ENCODE measurements around the gene CPNE1.
A peak's percentile ranks its signal among the peaks of the same experiment; 100 is the strongest.

Gene CPNE1

DNA sequence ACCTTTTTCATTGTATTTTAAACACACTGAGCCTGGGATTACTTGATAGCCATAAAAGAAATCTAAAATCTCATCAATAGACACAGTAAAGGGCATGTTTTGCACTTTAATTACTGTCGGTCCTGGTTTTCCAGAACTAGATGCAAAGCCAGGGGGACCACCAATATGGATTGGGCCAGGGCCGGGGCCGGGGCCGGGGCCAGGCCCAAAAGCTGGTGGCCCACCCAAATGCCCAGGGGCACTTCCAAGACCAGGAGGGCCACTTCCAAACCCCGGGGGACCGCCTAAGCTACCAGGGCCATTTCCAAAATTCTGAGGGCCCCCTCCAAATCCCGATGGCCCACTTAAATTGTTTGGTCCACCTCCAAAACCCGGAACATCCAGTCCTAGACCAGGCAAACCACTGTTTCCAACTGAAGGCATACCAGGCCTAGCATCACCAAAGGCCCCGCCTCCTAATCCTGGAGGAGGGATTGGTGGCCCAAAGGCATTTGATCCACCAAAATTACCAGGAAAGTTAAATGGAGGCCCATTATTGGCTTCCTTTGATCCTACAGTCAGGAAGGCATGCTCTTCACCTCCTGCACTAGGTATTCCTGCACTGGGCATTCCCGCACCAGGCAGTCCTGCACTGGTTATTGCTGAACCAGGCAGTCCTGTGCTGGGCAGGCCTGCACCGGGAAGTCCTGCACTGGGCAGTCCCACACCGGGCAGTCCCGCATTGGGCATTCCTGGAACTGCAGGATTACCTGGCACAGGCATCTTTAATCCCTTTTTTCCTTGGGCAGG, 11.9 kb downstream of the CPNE1 start:
- no peak for DNase-seq

DNA sequence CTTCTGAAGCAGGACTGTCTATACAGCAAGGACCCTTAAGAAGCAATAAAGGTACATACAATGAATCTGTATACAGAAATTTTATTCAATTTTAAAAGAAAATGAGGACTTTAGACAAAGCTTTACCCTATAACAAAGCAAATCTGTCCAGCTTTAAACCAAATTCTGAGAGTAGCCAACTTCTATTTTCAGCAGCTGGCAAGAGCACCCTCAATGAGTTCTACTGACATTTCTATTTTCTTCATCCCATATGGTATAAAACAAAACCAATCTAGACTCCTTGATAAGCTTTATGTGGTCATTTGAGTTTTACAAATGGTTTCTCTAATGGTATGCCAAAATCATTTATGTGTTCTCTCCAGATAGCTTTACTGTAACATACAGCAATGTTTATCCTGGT, 12.7 kb downstream of the CPNE1 start:
- no peak for DNase-seq

DNA sequence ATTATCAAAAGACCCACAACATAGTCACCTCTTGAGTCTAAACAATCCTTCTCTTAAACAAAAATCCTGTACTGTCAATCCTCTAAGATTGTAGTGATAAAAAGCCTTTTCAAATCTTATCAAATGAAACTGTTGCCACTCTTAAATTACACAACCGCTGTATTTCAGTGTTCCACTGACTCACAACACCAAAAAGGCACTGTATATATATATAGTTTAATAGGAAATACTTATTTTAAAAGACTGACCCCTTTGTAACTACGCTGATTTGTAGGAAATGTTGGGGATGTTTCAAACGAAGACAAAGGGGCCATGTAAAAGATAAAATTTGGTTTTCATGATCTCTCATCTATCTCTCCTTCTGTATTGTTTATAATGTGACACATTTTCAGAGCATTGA, 14.1 kb downstream of the CPNE1 start:
- DNase-seq, result no peak

DNA sequence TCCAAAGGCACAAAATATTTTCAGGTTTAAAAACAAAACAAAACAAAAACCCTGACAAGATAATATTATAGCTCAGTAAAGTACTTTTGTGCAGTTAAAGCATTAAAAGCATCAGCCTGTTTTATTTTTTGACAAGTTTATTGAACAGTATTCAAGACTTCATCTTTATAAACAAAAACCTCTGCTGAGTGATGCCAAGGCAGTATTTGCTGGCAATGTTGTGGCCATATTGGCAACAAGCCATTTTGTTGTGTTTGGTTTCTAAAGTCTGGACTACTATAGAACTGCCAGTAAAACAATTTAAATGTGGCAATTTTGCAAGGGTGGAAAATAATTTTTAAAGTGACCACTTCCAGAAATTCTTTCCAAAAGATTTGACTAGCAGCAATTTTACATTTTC, 15.9 kb downstream of the CPNE1 start:
- DNase-seq, result no peak

DNA sequence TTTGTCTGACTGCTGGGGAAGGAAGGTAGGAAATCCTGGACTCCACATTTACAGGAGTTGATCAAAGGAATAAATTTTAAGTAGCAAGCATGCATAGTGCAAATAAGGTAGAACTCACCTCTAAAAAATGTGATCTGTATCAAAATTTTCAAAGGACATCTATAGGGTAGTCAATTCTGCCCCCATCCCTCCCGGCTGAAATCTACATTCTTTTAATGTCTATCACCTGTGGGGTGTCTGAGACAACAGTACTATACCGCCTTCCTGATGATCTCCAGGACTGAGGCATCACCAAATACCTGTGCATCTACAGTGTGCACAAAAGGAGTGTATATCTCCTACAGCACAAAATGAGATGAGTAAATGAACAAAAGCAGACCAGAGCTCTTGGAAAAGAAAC, 19.9 kb downstream of the CPNE1 start:
- no peak for DNase-seq

DNA sequence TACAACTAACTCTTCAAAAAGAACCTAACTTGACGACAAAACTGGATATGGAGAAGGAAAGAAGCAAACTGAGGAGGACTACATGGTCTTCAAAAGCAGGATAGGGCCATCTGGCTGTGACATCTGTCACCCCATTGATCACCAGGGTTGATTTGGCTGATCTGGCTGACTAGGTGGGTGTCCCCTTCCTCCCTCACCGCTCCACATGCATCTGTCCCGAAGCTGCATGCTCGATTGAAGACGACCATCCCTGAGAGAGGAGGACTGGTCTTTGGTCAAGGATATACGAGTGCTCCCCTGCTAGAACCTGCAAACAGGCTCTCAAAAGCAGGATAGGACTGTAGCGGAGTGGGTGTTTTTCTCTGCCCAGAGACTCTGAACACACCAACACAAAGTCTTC, 21.7 kb downstream of the CPNE1 start:
- no peak for DNase-seq

DNA sequence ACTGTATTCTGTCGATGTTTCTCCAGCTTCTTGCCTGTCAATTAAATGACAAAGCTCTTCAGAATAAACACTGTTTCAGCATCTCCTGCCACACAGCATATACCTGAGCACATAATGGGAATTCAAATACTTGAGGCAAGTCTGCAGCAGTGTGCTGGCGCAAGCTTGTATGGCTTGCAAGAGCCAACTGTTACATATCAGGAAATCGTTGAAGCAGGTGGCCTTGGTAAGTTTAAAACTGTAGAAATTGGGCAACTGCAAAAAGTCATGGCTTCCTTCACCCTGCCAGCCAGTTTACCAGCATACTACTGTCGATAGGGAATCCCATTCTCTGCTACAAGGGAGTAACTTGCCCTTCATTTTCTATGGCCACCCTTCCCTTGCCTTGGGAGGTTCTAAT, 23.0 kb downstream of the CPNE1 start:
- DNase-seq, result no peak

DNA sequence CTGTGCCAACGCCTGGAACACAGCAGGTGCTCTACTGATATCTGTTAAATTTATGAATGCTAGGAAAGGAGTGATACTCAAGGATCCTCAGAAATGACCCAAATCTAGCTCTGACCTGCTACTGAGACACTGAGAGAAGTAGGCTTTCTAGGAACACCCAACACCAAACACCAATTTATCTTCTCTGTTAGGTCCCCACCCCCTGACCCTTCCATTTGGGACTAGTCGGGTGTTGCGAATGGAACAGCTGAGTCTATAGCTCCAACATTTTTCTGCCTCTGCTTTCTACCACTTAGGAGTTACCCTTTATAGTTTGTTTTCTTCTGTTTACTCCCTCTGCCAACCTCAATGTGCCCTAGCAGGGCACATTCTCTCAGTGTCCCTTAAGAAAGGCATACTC, 24.0 kb downstream of the CPNE1 start:
- no peak for DNase-seq

DNA sequence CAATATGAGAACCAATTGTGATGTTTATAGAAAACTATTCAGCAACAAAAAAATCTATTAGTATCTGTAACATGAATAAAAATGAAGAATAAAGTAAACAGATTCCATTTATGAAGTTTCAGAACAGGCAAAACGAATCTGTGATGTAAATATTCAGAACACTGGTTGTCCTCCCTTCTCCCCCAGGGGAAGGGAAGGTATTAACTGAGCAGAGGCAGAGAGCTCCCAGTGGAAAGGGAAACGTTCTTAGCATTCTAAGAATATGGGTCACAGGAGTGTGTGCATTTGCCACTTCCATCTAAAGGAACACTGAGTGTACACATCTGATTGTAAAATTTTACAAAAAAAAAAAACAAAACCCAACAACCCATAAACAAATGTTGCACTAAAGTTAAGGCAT, 25.9 kb downstream of the CPNE1 start:
- DNase-seq, result no peak

DNA sequence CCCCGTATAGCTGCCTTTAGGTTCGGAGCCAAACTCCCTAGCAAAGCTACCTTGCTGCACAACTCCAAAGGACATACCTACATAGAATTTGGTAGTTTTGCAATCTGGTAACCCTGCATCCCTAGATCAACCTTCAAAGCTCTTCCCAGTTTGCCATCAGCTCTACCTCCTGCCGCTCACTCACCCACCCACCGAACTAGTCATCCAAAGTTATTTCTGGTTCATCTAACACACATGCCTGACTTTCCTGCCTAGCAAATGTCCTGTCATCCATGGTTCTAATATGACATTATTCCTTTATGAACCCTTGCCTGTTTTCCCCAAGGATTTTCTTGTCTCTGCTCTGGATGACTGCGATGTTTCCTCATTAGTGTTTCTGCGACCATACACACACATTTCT, 27.4 kb downstream of the CPNE1 start:
- DNase-seq, result no peak

DNA sequence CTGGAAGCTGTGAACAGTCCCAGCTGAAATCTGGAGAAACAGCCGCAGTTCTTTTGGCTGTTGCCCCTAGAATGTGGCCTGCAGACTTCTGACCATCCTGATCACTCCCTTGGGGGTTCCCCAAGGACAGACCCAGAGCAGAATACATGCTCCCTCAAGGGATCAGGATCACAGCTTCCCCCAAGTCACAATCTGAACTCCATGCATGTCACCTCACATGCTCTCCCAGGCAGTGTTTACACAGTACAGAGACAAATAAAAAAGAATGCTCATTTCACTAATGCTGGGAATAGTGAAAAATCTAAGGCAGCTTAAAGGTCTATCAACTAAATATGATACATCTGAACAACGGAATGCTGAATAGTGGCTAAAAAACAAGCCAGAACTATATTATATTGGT, 28.6 kb downstream of the CPNE1 start:
- DNase-seq, result no peak

DNA sequence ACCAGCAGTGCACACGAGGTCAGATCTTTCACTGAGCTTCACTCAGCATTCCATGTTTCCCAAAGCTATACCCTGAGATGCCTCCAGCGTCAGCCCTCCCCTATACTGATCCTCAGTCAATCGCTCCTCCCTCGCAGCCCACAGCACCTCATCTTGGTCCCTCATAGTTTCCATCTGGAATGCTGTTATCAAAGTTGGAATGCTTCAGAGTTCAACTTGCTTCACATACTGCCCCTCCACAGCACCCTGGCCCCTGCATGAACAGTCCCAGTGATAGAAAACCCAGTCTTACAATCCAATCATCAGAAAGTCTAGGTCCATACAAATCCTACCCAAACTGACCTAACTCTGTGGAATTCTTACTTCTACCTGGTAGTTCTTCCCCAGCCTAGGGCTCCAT, 29.0 kb downstream of the CPNE1 start:
- DNase-seq, result no peak

DNA sequence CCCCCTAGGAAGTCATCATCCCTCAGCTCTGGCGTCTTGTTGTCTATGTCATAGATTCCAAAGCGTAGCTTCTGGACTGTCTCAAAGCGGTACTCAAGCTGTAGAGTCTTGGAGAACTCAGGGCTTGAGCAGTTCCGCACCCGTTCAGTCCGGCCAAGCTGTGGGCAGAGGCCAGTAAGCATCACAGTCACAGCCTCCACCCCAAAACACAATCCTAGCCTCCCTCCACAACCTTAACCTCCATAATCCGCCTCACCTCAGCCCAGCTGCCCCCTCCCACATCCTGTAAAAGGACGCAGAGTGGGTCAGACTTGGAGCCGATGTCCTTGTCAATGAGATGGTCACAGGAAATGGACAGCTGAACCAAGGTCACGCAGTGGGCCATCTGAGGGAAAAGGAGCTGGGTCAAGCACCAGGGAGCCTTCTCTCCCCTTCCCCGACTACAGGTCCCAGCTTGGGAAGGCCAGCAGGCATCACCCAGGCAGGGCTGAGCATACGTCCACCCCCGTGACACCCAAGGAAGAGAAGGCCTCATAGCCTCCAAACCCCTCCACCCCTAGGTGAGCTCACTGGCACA, 32.1 kb downstream of the CPNE1 start:
- no peak for DNase-seq

DNA sequence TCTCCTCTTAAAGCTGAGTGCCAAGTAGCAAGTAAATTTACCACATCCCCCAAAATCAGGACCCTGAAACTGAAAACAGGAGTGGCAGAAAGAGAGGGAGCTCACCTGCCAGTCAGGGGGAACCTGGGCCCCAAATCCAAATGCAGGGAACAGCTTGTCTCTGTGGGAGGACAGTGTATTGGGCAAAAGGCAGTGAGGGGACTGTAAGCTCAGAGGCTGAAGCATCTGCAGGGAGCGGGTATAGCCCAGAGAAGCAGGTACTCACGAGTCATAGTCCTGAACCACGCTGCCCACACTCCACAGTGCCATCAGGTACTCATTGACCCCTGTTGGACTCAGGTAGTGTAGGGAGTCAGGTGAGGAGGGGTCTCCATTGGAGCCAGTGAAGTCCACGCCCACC, 34.1 kb downstream of the CPNE1 start:
- DNase-seq, result no peak

DNA sequence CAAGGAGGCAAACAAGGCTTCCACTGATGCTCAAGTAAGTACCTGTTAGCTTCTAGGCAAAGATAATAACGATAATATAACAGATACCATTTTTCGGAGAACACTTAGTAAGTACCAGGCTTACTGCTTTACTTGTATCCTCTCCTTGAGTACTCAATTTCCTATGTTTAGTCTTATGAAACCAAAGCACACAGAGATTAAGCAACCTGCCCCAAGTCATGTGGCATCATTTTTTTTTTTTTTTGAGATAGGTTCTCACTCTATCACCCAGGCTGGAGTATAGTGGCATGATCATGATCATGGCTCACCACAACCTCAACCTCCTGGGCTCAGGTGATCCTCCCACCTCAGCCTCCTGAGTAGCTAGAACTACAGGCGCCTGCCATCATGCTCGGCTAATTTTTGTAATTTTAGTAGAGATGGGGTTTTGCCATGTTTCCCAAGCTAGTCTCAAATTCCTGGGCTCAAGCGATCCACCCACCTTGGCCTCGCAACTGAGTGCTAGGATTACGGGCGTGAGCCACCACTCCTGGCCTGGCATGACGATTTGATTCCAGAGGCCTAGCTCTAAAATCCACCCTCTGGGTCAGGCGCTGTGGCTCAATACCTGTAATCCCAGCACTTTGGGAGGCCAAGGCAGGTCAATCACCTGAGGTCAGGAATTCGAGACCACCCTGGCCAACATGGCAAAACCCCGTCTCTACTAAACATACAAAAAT, 35.1 kb downstream of the CPNE1 start:
- no peak for DNase-seq

DNA sequence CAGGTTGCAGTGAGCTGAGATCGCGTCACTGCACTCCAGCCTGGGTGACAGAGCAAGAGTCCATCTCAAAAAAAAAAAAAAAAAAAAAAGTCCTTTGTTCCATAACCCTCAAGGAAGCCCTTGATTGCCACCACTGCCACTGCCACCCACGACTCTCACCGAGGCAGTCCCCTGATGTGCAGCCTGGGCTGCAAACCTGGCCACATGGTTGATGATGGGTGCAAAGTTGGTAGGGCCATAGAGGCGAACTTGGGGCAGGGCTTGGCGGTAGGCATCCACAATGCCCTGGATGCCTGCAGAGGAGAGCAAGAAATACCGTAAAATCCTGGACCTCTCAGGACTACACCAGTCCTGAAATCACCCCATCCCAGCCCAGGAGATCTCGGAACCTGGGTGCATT, 37.6 kb downstream of the CPNE1 start:
- DNase-seq, result no peak

DNA sequence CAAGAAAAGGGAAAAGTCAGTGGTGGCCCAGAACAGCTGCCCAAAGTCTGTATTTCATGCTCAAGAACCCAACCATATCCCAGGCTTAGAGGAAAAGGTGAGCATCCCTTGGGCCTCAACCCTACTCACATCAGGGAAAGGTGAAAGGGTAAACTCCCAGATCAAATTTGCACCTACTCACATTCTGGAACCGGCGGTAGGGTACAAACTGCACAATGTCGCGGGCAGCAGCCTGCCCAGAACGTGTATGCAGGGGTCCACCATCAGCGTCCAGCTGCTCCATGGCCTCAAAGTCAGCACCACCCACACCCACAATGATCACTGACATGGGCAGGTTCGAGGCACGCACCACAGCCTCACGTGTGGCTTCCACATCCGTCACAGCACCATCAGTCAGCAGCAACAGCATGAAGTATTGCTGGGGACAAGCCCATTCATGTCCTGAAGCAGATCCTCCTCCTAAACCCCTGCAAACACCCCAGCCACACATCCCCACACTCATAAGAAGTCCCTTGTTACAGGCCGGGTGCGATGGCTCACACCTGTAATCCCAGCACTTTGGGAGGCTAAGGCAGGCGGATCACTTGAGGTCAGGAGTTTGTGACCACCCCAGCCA, 38.2 kb downstream of the CPNE1 start:
- no peak for DNase-seq

DNA sequence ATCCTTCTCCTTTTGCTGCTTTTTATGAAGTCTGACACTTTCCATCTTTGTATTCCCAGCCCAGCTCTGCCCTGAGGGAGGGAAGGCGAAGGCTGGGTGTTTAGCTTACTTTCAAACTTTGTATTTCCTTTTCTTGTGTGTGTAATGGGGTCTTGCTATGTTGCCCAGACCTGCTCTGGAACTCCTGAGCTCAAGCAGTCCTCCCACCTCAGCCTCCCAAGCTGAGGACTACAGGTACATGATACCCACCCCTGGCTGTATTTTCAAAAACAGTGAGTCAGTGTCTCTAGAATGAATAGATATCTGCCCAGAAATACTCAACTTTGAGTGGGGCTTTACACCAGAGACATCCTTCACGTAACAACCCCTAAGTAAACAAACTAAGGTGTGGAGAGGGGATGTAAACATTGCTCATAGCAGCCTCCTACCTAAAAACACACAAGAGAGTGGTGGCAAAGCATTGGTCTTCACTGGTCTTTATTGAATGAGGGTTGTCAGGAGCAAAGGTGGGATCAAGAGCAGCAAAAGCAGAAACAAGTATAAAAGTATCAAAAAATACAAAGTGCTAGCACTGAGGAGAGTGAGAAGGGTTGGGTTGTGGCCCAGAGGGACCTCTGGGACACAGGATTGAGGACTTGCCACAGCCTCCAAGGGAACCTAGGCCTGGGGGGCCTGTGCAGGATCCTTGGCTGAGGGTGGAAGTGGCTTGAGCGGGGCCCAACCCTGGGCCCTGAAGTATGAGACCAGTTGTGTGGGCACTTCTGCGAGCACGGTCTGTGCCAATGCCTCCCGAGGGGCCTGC, 38.9 kb downstream of the CPNE1 start:
- no peak for DNase-seq

DNA sequence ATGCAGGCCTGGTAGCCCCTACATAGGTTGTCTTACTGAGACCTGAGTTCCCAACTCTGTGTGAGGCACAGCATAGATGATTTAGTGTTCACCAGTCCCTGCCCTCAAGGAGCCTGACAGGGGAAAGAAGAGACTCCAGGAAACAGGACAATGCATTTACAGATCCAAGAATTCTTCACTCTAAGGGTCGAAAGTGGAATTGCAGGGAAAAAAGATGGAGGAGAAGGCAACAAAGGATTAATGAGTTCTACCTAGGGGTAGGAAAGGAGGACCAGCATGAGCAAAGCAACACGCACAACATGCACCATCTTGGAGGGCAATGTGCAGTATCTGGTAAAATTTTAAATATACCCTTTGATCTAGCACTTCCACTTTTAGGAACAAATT, 43.1 kb downstream of the CPNE1 start:
- DNase-seq, result no peak

DNA sequence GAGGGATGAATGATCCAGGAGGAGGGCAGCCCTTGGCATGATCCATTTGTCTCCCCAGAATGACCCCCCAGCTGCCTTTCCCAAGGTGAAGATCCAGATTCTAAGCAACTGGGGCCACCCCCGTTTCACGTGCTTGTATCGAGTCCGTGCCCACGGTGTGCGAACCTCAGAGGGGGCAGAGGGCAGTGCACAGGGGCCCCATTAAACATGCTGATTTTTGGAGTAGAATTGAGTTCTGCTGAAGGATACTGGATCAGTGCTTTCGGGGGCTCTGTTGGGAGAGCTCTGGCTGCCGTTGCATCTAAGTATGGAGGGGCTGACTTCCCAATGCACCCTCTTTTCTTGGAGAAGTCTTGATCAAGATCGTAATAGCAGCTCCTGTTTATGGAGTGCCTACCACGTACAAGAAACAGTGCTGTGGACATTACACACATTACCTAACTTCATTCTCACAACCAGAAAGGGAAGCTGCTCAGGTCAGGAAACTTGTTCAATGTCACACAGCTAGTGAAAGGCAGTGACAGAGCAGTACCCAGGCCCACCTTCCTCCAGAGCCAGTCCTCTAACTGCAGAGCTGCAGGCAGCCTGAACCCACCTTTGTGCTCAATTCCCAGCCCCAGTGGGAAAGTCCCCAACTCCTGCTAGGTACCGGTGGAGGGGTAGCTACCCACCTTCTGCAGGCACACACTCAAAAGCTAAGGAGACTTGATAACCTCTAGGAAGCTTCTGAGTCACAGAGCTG, 43.7 kb downstream of the CPNE1 start:
- DNase-seq, result no peak

DNA sequence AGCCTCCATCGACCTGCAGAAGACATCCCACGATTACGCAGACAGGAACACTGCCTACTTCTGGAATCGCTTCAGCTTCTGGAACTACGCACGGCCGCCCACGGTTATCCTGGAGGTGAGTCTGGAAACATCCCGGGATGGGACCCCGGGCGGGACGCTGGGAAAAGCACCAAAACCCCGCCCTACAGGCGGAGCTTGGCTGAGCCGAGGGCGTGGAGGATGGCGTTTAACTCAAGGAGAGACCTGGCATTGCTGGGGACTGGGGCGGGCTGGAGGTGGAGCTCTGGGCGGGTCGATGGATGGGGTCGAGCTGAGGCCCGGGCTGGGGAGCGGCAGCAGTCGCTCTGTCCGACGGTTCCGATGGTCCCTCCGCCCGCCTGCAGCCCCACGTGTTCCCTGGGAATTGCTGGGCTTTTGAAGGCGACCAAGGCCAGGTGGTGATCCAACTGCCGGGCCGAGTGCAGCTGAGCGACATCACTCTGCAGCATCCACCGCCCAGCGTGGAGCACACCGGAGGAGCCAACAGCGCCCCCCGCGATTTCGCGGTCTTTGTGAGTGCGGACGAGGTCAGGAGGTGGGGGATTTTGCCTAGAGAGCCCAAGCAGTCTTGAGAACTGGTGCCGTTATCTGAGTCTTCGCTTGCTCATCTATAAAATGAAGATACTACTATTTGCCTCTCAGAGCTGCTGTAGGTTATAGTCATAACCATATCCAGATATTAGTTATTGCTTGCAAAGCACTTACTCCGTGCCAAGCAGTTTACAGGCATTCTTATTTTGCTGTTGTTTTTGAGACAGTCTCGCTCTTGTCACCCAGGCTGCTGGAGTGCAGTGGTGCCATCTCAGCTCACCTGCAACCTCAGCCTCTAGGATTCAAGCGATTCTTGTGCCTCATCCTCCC, 45.3 kb downstream of the CPNE1 start:
- peak; percentile 89 for DNase-seq

Data from kidney glomerular epithelial cell (primary cell).